ENCODE data around the gene ZNF281. TPM values are rescaled to one million over a fixed set of nuclear protein-coding genes. Genes with fewer than 3 reads are reported as not detected.

Gene ZNF281
- total RNA-seq, 1 experiment from 2014 or later = 18.8 TPM

- intact Hi-C loops (cut with micrococcal nuclease; ENCODE audit: unreplicated experiment) = loop anchor here (10.0 kb wide), 1 partner anchor 1234 kb away; no protein-coding TSS in a partner anchor
- Histone ChIP-seq H3K79me2 (ENCODE audit: low read depth) (no peaks in the 10 kb centered on the region), H3K4me2 (no peak overlapping the region), H3K9me2 (ENCODE audit: insufficient read depth) (no peaks in the 10 kb centered on the region), H2AFZ (no peak overlapping the region), H3K4me1 (replicated peaks; ENCODE audit: insufficient read depth) (peaks cover 60% of the 10 kb centered on the region), H3K27me3 (ENCODE audit: insufficient read depth, low read depth) (no peaks in the 10 kb centered on the region), H3F3A (ENCODE audit: insufficient read depth, low read depth) (peaks cover 23% of the 10 kb centered on the region), H3K36me3 (ENCODE audit: low read depth) (no peaks in the 10 kb centered on the region), H3K4me3 (no peak overlapping the region), H3K9me3 (ENCODE audit: insufficient read depth, low read depth) (no peaks in the 10 kb centered on the region), H4K20me1 (ENCODE audit: insufficient read depth) (no peaks in the 10 kb centered on the region), H3K27ac (no peak overlapping the region)
- no peak for DNase-seq
- POLR2A ChIA-PET (ENCODE audit: unreplicated experiment) = interaction anchor here (0.6 kb wide), 1 partner anchor 24 kb away, joined by 3 read pairs; no protein-coding TSS in a partner anchor
- TF ChIP-seq, protein P1, sequence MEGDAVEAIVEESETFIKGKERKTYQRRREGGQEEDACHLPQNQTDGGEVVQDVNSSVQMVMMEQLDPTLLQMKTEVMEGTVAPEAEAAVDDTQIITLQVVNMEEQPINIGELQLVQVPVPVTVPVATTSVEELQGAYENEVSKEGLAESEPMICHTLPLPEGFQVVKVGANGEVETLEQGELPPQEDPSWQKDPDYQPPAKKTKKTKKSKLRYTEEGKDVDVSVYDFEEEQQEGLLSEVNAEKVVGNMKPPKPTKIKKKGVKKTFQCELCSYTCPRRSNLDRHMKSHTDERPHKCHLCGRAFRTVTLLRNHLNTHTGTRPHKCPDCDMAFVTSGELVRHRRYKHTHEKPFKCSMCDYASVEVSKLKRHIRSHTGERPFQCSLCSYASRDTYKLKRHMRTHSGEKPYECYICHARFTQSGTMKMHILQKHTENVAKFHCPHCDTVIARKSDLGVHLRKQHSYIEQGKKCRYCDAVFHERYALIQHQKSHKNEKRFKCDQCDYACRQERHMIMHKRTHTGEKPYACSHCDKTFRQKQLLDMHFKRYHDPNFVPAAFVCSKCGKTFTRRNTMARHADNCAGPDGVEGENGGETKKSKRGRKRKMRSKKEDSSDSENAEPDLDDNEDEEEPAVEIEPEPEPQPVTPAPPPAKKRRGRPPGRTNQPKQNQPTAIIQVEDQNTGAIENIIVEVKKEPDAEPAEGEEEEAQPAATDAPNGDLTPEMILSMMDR (conservative IDR thresholded peaks at IDR 0.05) = no peak
- TF ChIP-seq EZH2 (IDR thresholded peaks at IDR 0.05; ENCODE audit: low read depth) = no peak
- BruUV-seq (replicated peaks) = no TSS peak
- CTCF ChIA-PET = no interaction called here
These were observed 41.3 kb downstream of the ZNF281 start for GRCh38 chr1:200368556-200368955.

GRCh38 chr1:200367841-200368534 lies 41.8 kb downstream of the ZNF281 start:
- no peak for TF ChIP-seq EZH2 (IDR thresholded peaks at IDR 0.05; ENCODE audit: low read depth)
- TF ChIP-seq, protein P1 (conservative IDR thresholded peaks at IDR 0.05) = no peak
- Histone ChIP-seq H2AFZ (no peak overlapping the region), H3K36me3 (ENCODE audit: low read depth) (no peaks in the 10 kb centered on the region), H3K27ac (no peak overlapping the region), H3K79me2 (ENCODE audit: low read depth) (no peaks in the 10 kb centered on the region), H3K4me2 (no peak overlapping the region), H3K4me1 (replicated peaks; ENCODE audit: insufficient read depth) (peaks cover 60% of the 10 kb centered on the region), H3F3A (ENCODE audit: insufficient read depth, low read depth) (peaks cover 17% of the 10 kb centered on the region), H3K4me3 (no peak overlapping the region), H3K27me3 (ENCODE audit: insufficient read depth, low read depth) (no peaks in the 10 kb centered on the region), H3K9me2 (ENCODE audit: insufficient read depth) (no peaks in the 10 kb centered on the region), H3K9me3 (ENCODE audit: insufficient read depth, low read depth) (no peaks in the 10 kb centered on the region), H4K20me1 (ENCODE audit: insufficient read depth) (no peaks in the 10 kb centered on the region)
- no peak for DNase-seq
- no TSS peak for BruUV-seq (replicated peaks)
- intact Hi-C loops (cut with micrococcal nuclease; ENCODE audit: unreplicated experiment) = loop anchor here (10.0 kb wide), 1 partner anchor 1233 kb away; no protein-coding TSS in a partner anchor
- POLR2A ChIA-PET (ENCODE audit: unreplicated experiment) = interaction anchor here (0.6 kb wide), 1 partner anchor 1462 kb away, joined by 3 read pairs; no protein-coding TSS in a partner anchor
- CTCF ChIA-PET = no interaction called here

DNA sequence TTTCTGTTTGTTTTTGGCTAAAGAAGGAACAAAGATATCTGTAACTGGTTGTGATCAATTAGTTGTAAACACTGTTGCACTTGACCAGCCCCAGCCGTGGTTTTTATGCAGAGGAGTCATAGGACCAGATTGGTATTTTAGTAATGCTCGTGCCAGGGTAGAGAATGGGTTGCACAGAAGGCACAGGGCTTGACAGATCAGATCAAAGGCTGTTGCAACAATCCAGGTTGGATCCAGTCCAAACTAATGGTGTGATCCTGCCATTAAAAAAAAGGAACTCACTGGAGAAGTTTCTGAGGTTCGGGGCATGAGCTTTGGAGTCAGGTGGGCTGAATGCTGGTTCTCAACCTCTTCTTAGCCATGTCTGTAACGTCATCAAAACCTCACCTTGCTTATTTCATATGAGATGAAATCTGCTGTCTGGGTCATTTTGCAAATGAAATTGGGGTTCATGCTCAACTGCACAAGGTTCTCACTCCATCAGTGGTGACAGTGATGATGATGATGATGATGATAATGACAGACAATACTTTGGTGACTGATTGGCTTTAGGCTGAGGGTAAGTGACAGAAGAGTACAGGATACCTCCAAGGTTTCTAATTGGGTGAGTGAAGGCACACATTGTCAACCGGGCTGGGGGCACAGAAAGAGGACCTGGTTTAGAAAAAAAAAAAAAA lies 43.1 kb downstream of the ZNF281 start:
- peaks cover 50% of the 10 kb centered on the region for H3K4me1 ChIP-seq (replicated peaks; ENCODE audit: insufficient read depth)
- no TSS peak for BruUV-seq (replicated peaks)
- intact Hi-C loops (cut with micrococcal nuclease; ENCODE audit: unreplicated experiment) = loop anchor here (10.0 kb wide), 1 partner anchor 1232 kb away; no protein-coding TSS in a partner anchor
- H3K9me2 ChIP-seq (ENCODE audit: insufficient read depth) = no peaks in the 10 kb centered on the region
- no peak overlapping the region for H3K27ac ChIP-seq
- H3K4me3 ChIP-seq = no peak overlapping the region
- H3K79me2 ChIP-seq (ENCODE audit: low read depth) = no peaks in the 10 kb centered on the region
- H3K4me2 ChIP-seq = no peak overlapping the region
- DNase-seq = no peak
- H3F3A ChIP-seq (ENCODE audit: insufficient read depth, low read depth) = peaks cover 6% of the 10 kb centered on the region; the same call in 1 of the 2 replicates
- POLR2A ChIA-PET (ENCODE audit: unreplicated experiment) = no interaction called here
- CTCF ChIA-PET = no interaction called here
- H3K27me3 ChIP-seq (ENCODE audit: insufficient read depth, low read depth) = no peaks in the 10 kb centered on the region
- no peaks in the 10 kb centered on the region for H3K36me3 ChIP-seq (ENCODE audit: low read depth)
- TF ChIP-seq, protein P1 (conservative IDR thresholded peaks at IDR 0.05) = no peak
- no peak for TF ChIP-seq EZH2 (IDR thresholded peaks at IDR 0.05; ENCODE audit: low read depth)
- no peak overlapping the region for H2AFZ ChIP-seq
- H4K20me1 ChIP-seq (ENCODE audit: insufficient read depth) = no peaks in the 10 kb centered on the region
- H3K9me3 ChIP-seq (ENCODE audit: insufficient read depth, low read depth) = no peaks in the 10 kb centered on the region

All from PC-9 (cell line).